Measurements from ENCODE around the gene DTX1. TPM values are rescaled to one million over a fixed set of nuclear protein-coding genes. Genes with fewer than 3 reads are reported as not detected.

The DTX1 gene
- polyA plus RNA-seq, 1 experiment: 0.05 TPM

- no peak for DNase-seq (ENCODE audit: low read depth, low spot score)
- Histone ChIP-seq H3K4me3 (ENCODE audit: low read depth, low read length) (no peak overlapping the region), H3K9me3 (ENCODE audit: control insufficient read depth, insufficient read depth, low read length) (no peaks in the 10 kb centered on the region; the same call in 1 of the 2 replicates), H3K27me3 (ENCODE audit: control insufficient read depth, insufficient read depth, low read length) (peaks cover 8% of the 10 kb centered on the region), H3K27ac (ENCODE audit: low read depth, low read length) (no peak overlapping the region)
- no peak for TF ChIP-seq CTCF (IDR thresholded peaks at IDR 0.05; ENCODE audit: low read depth, low read length)
- CTCF ChIA-PET: interaction anchor here (1.4 kb wide), 1 partner anchor 73 kb away, joined by 4 read pairs; no protein-coding TSS in a partner anchor
- POLR2A ChIA-PET: no interaction called here
These were observed 46.3 kb downstream of the DTX1 start for GRCh38 chr12:113102811-113103210.

- TF ChIP-seq CTCF (IDR thresholded peaks at IDR 0.05; ENCODE audit: low read depth, low read length): no peak
- CTCF ChIA-PET: interaction anchor here (0.6 to 1.4 kb wide), 2 partner anchors 74 to 116 kb away, joined by 4 read pairs; no protein-coding TSS in a partner anchor
- POLR2A ChIA-PET: no interaction called here
- H3K27me3 ChIP-seq (ENCODE audit: control insufficient read depth, insufficient read depth, low read length): peaks cover 10% of the 10 kb centered on the region
- H3K27ac ChIP-seq (ENCODE audit: low read depth, low read length): no peak overlapping the region
- H3K4me3 ChIP-seq (ENCODE audit: low read depth, low read length): no peak overlapping the region
- no peaks in the 10 kb centered on the region; the same call in 1 of the 2 replicates for H3K9me3 ChIP-seq (ENCODE audit: control insufficient read depth, insufficient read depth, low read length)
- DNase-seq (ENCODE audit: low read depth, low spot score): no peak
These were observed 47.4 kb downstream of the DTX1 start for GRCh38 chr12:113103756-113104450.

GRCh38 chr12:113104953-113105510 lies 48.5 kb downstream of the DTX1 start:
- Histone ChIP-seq H3K27me3 (ENCODE audit: control insufficient read depth, insufficient read depth, low read length) (peaks cover 13% of the 10 kb centered on the region), H3K27ac (ENCODE audit: low read depth, low read length) (no peak overlapping the region), H3K9me3 (ENCODE audit: control insufficient read depth, insufficient read depth, low read length) (no peaks in the 10 kb centered on the region; the same call in 1 of the 2 replicates), H3K4me3 (ENCODE audit: low read depth, low read length) (no peak overlapping the region)
- no peak for TF ChIP-seq CTCF (IDR thresholded peaks at IDR 0.05; ENCODE audit: low read depth, low read length)
- DNase-seq (ENCODE audit: low read depth, low spot score): no peak
- POLR2A ChIA-PET: no interaction called here
- CTCF ChIA-PET: no interaction called here

GRCh38 chr12:113105606-113106271 lies 49.2 kb downstream of the DTX1 start:
- DNase-seq (ENCODE audit: low read depth, low spot score): no peak
- ChIA-PET CTCF (no interaction called here), POLR2A (no interaction called here)
- no peak for TF ChIP-seq CTCF (IDR thresholded peaks at IDR 0.05; ENCODE audit: low read depth, low read length)
- Histone ChIP-seq H3K9me3 (ENCODE audit: control insufficient read depth, insufficient read depth, low read length) (no peaks in the 10 kb centered on the region; the same call in 1 of the 2 replicates), H3K27ac (ENCODE audit: low read depth, low read length) (no peak overlapping the region), H3K27me3 (ENCODE audit: control insufficient read depth, insufficient read depth, low read length) (peaks cover 15% of the 10 kb centered on the region), H3K4me3 (ENCODE audit: low read depth, low read length) (no peak overlapping the region)

GRCh38 chr12:113106361-113106760 lies 49.8 kb downstream of the DTX1 start:
- Histone ChIP-seq H3K27ac (ENCODE audit: low read depth, low read length) (no peak overlapping the region), H3K4me3 (ENCODE audit: low read depth, low read length) (no peak overlapping the region), H3K9me3 (ENCODE audit: control insufficient read depth, insufficient read depth, low read length) (no peaks in the 10 kb centered on the region; the same call in 1 of the 2 replicates), H3K27me3 (ENCODE audit: control insufficient read depth, insufficient read depth, low read length) (peaks cover 15% of the 10 kb centered on the region)
- ChIA-PET CTCF (no interaction called here), POLR2A (no interaction called here)
- no peak for TF ChIP-seq CTCF (IDR thresholded peaks at IDR 0.05; ENCODE audit: low read depth, low read length)
- no peak for DNase-seq (ENCODE audit: low read depth, low spot score)
